Measurements from ENCODE around the gene ZC2HC1C.
A peak's percentile ranks its signal among the peaks of the same experiment; 100 is the strongest.

ZC2HC1C gene, protein sequence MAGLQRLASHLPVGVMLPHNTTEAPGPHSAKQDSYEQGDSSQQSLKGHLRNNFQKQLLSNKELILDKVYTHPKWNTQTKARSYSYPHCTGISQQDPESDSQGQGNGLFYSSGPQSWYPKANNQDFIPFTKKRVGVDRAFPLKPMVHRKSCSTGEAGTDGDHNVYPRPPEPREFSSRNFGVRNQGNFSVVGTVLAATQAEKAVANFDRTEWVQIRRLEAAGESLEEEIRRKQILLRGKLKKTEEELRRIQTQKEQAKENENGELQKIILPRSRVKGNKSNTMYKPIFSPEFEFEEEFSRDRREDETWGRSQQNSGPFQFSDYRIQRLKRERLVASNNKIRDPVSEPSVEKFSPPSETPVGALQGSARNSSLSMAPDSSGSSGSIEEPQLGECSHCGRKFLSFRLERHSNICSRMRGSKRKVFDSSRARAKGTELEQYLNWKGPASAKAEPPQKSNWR

DNA sequence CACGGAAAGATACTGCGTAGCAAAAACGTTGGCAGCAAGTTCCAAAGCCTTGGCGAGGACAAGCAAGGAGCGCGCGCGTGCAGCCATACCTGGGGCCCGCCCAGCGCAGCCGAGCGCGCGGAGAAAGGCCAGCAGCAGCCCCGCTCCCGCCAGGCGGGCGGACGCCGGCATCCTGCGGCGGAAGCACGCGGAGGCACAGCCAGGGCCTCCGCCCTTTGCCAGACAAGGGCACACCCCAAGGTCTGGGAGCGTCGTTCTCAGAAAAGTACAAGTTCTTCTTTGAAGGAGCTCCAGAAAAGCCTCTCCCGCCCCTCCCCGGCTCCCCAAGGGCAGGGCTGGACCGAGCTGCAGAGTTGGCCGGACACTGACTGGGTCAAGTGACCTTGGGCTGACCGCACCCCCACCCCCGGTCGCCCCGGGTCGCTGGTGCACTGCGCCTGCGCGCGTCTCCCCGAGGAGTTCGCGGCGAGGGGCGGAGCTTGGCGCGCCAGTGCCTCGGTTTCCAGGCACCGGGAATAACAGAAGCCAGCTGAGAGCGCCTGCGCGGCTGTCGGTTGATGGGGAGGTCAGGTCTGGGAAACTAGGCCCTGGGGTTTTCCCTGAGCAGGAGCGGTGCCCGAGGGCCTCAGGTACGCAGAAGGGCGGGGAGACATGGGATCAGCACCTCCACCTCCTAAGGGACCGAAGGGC, at the start of gene ZC2HC1C:
Gene ZC2HC1C, plus strand, starts transcription at position 521 of the 690 bp plus-strand sequence. CDS start 933 bp downstream, outside the sequence.
- DNase-seq, result peak; percentile 95

DNA sequence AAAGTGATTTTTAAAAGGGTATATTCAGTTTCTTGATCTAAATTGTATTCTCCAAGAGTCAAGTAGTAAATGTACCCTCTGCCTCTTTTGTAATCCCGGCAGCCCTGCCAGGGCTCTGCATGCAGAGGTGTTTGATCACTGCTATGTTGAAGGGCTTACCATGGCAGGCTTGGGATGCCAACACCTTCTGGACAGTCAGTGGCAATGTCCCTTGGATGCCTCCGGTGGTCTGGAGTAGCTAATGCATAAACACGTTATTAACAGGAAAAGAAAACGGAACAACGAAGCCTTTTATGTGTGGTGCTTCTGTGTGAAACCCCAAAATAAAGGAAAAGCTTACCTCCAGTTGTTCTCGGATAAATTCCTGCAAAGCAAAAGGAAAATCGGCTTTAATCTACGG, 46.8 kb upstream of the ZC2HC1C start:
- peak in 1 of 2 experiments; percentile 3 for DNase-seq

DNA sequence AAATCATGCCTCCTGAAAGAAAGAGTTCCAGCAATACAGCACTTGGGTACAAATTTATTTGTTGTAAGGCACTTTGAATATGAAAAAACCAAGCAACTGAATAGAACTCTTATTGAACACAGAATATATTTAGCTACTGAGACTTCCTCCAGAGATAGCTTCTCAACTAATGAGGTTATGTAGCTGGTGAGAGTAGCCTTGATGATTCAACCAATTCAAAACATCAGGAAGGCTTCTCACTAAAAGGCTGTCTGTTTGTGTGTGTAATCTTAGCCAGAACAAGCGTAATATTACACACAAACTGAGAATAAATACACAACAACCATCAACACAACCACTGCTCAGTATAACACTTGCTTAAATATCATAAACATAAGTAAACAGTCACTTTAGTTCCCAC, 46.3 kb upstream of the ZC2HC1C start:
- DNase-seq, result no peak

DNA sequence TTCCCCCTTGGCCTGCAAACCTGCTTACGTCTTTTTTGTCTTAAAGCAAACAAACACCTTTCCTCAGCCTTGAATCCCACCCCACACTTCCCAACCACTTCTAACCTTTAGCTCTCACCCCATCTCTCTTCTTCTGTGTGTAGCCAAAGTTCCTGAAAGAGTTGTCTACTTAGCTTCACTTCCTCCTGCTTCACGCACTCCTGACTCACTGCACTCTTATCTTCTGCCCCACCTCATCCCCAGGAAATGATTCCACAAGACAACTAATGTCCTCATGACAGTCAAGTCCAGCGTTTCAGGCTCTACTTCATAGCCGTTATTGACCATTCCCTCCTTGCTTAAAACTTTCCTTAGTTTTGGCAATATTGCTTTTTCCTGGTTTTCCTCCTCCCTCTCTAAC, 44.4 kb upstream of the ZC2HC1C start:
- DNase-seq, result no peak

DNA sequence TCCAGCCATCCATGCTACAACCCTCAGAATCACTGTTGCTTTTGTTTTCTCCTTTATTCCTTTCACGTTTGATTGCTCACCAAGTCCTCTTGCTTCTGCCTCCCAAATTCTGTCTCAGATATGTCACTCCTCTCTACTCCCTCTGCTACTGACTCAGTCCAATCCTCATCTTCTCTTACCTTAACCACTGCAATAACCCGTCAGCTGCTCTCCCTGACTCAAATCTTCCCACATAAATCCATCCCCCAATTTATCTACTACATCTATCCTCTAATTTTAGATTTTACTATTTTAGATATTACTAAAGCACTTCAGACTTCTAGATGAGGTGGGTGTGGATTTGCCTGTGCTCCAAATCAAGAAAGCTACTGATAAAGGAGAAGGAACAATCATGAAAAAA, 43.6 kb upstream of the ZC2HC1C start:
- DNase-seq, result no peak

DNA sequence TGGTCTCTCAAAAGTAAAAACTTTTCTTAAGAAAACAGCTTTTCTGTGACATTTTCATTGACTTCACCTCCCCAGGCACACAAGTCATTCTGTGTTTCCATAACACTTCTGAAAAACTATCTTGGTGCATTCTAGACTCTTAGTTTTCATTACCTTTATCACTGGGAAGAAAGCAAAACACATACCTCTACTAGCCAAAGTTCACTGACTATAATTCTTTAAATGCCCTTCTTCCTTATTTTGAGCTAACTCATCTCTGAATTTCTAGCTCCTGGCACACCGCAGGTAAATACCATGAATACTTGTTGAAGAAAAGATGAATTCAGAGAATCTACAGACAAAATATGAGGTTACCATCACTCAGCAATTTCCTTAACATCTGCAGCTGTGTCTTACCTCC, 39.3 kb upstream of the ZC2HC1C start:
- no peak for DNase-seq

DNA sequence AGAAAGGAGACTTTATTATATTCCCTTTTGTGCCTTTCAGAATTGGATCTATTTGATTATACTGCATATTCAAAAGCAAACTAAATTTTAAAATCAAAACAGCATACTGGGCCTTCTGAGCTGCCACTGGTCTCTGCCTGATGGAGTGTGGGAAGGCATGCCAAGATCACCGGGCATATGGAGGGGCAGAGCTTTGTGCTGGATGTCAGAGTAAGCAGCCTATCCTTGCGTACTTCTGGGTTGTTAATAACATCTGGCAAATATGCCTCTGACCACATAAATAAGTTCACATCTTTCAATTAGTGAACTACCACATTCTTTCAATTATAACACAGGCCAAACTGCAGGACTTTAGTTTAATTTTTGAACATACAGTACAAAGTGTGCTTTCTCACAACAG, 36.5 kb upstream of the ZC2HC1C start:
- DNase-seq, result no peak

DNA sequence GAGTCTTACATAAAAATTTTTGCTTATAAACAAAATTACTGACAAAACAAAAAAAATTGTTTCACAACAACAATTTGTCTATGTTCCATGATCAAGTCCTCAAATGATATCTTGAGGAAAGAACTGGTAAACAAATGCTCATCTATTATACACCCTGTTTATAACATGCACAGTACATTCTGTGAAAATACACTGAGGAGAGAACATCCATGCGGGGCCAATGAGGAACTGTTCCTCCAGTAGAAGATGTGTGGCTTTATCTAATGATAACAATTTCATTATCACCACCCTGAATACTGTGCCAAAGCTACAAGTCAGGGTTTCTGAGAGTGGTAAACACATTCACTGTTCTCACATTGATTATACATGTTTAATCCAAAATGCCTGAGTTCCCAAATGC, 28.9 kb upstream of the ZC2HC1C start:
- DNase-seq, result no peak

DNA sequence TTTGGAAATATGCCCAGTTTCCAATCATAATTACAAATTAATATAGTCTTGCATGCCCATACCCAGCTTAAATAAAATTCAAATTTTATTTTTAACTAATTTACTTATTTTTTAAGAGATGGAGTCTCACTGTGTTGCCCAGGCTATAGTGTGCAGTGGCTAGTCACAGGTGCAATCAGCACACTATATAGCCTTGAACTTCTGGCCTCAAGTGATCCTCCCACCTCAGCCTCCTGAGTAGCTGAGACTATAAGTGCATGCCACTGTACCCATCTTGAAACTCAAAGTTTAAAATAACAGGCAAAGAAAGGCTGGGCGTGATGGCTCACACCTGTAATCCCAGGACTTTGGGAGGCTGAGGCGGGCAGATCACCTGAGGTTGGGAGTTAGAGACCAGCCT, 28.5 kb upstream of the ZC2HC1C start:
- no peak for DNase-seq

DNA sequence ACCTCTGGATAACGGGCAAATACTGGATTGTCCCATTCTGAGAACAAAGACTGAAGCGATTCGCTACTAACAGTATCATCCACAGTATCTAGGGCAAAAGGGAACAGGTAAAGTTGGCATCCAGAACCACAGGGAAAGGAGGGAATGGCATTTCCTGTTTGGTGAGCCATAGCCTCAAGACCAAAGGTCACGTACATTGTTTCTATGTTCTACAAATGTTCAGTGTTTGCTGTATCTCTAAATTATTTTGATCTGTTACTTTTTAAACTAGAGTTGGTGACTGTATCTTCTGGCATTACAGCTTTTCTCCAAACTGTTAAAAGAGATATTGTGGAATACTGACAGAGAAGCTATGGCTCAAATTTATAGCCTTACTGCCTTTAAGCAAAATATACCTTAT, 27.8 kb upstream of the ZC2HC1C start:
- no peak for DNase-seq

DNA sequence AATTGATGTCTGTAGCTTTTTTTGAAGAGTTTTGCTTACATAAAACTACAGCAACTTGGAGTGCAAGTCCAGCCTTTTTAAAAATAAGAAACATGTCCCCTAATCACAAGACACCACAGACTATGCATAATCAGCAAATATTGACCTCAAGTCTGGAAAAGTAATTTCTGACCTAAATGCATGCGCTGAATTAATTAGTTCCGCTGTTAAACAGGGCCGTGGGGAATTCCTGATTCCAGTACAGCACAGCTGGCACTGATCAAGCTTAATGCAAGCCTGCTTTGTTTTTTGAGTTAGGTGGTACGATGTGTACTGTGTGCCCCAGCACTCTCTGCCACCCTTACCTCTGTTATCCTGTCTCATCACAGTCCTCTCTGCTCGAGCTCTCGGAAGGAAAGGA, 27.4 kb upstream of the ZC2HC1C start:
- no peak for DNase-seq

DNA sequence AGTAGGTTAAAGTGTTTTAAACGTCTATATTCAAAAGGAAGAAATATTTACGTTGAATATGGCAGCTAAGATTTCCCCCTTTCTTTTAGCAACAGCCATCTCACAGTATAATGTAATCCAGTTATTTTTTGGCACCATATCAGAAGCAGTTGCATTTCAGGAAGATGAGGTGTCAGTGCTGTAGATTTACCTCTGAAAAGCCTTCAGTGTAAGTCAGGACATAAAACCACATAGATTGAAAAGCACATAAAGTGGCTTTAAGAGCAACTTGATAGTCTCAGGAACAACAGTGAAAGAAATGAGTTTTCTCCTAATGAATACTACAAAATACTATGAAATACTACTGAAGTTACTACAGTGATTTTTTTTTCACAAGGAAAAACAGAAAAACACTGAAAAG, 25.1 kb upstream of the ZC2HC1C start:
- no peak for DNase-seq

DNA sequence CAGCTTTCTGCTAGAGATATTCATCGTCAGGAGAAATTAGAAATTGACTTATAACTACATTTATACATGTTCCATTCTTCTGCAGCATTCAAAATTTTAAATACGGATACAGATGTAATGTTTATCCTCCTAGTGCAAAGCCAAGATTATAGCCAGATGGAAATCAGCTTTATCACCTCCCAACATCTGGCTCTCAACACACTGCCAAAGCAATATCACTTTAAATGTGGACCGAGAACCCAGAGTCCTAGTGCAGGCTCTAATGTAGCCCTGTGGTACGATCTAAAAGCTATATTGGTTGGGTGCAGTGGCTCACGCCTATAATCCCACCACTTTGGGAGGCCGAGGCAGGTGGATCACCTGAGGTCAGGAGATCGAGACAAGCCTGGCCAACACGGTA, 24.7 kb upstream of the ZC2HC1C start:
- no peak for DNase-seq

DNA sequence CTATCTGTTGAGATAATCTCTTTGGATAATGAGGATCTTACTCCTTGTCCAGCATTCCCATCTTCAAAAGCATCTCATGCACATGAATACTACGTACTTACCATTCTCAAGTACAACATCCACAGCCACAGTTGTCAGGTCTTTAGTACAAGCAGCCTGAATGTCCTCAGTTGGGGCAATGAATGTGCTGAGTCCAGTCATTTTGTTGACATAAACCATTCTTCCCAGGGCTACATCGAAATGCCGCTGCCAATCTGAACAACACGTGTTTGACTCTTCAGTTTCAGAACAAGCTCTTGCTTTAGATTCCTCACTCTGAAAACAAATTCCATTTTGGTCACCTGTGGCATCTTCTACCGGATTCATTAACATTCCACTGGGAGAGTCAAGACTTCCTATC, 23.2 kb upstream of the ZC2HC1C start:
- no peak for DNase-seq

DNA sequence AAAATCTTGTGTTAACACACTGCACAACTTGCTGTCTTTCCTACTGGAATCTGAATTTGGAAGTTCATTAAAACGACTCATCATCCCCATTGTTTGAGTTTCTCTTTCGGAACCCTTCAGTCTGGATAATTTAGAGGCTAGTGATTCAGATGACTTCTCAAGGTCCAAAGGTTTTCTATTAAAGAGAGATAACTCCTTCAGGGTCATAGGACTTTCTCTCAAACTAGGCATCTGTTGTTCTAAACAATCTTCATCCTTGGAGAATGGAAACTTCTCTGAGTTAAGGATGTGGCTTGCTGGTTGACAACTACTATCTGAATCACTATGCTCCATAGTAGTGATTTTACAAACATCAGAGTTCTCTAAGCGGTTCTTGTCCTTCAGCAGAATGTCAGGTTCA, 22.5 kb upstream of the ZC2HC1C start:
- no peak for DNase-seq

DNA sequence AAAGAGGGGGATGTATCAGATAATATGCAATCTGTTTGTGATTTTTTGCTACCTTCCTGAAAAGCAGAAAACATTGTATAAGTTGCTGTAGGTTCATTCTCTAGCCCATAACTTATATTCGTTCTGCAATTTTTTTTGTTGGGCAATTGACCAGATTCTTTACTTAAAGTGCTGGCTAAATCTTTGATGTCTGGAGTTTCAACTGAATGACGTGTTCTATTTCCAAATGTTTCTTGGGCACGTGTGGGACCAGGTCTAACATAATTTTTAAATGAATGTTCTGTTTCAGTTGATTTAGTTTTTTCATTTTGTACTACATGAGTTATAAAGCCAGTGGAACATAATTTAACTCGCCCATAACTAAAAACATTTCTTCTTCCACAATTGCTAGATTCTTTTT, 21.9 kb upstream of the ZC2HC1C start:
- DNase-seq, result no peak

DNA sequence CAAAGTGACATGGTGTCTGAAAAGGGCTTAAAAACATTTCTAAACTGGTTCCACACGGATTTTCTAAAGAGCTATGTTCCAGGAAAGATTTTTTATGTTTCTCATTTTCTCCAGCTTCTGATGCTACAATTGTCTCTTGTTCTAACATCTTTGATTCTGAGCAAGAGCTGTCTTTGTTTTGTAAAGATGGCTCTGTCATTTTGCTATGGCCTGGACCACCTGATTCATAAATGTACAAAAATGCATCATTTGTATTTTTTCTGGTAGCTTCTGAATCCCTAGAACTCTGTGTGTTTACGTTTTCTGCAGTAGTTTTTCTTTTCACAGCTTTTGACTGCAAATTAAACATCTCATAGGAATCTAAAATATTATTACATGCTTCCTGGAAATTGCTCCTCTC, 21.3 kb upstream of the ZC2HC1C start:
- no peak for DNase-seq

DNA sequence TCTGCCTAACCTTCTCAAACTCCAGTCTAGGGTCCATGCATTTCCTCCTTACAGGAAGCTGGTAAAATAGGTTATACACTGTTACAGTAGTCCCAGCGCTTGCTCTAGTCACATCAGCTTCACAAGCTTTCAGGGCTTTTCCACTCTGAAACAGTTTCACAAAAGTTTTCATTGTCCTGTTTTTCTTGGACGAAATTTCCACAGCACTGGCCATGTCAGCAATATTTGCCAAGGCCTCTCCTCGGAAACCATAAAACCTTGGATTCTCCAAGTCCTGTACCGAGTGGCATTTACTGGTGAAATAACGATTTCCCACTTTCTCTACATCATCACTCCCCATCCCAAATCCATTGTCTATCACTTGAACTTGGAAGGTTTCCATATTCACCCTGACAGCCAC, 20.3 kb upstream of the ZC2HC1C start:
- DNase-seq, result no peak

DNA sequence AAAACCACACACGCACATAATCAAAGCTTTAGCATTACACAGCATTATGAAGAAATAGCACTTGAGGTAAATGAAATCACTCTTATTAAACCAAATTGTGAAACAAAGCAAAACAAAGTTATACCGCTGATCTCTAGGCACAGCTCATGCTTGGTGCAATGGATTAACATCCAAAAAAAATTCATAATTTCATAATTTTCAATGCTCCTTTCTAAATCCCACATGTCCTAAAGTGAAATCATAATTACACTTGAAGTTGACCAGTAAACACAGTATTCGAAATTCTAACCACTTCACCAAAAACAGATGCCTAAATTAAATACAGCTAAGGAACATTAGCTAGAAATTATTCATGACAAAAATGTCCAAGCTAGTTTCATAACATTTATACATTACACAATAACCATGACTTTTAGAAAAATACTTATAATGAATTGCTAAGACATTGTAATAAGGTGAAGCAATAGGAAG, 19.7 kb upstream of the ZC2HC1C start:
- DNase-seq, result no peak

DNA sequence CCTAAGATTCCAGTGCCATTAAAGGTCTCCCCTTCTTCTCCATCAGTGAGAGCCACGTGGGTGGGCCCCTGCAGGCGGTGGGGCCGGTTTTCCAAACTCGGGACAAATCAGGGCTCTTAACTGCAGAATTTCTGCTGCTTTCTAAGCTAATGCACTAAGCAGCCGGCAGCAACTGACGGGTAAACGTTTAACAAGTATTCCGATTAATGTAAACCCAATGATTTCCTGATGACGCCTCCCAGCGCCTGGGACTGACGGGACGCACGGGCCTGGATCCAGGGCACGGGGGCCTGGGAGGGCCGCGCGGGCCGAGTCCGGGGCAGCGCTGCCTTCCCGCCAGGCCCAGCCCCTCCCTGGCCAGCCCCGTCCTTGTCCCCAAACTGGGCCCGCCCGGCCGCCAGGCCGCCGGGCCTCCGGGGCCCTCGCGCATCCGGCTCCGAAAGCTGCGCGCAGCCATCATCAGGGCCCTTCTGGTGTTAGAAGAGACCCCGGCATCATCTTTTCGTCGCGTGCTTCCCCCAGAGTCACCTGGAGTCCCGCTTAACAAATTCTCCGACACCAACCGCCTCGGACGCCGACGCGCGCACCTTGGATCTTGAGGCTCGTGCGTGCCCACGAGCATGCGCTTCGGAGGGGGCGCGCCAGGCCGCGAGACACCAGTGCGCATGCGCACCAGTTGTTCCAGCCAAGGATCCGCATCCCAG, 18.4 kb upstream of the ZC2HC1C start, which contains the start of gene MLH3:
Gene MLH3, minus strand, starts transcription at position 616 of the 704 bp plus-strand sequence. CDS start 1,812 bp downstream, outside the sequence.
- DNase-seq, result peak; percentile 83 to 85

DNA sequence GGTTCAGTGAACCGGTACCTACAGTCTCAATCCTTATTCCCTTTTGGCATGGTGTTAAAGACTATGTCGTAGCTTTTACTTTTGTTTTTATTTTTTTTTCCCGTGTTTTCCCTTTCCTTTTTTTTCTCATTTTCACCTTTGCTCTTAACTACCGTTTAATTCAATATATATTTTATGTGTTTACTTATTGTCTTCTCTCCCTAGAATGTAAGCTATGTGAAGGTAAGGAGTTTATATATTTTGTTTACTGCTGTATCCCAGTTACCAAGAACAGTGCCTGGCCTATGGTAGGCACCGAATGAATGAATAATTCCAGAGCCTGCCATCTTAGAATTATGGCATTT, 17.9 kb upstream of the ZC2HC1C start:
- no peak for DNase-seq

DNA sequence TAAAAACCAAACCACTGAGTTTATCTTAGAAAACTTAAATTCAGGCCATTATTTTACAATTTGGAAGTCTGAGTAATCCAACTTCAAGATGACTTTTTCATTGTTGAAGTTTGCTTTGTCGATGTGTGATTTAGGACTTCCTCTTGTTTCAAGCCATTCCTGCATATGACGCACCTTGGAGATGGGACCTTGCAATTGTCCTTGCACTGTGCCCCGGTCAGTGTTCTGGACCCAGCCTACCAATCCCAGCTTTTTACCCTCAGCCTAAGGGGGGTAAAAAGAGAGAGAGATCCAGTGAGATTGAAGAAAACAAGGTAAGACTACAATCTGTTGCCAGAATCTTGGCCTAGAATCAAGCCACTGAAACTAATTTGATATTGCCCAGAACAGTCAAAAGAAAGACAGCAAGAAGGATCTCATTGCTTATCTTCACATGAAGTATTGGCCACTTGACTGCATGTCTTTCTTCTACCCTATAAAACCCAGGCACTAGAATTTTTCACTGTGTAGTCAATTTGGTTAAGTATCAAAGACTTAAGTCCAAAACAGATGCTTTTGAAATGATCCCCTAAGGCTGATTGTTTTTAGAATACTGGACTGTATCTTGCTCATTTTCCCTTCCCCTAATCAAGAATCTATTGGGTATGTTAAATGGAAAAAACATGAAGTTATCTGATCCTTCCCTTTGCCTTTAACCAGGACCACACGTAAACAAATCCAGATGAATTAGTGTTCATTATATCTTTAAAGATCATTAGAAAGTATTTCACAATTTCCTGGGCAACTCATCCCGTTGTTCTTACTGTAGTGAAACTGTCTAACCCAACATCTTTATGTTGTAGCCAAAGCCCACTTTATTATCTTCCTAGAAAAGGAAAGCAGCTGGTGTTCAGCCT, 15.8 kb upstream of the ZC2HC1C start:
- DNase-seq, result no peak

DNA sequence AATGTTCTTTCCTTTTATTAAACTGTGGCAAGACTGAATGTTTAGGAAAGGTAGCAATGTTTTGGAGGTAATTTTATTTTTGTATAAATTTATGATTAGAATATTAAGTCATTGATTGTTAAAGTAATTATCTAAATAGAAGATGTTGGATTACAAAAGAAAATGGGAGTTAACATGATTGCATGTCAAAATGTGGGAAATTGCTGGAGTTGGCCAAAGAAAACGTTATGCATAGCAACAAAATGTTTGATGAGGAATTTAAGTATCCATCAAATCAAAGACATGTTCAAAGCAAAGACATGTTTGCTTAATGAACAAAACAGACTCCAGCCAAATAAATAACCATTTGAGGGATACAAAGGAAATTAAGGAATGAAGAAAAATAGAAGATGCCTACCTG, 15.0 kb upstream of the ZC2HC1C start:
- DNase-seq, result no peak
